HG03066 (cell line): ENCODE data around the gene MEOX1.

Experiments
- ATAC-seq: cut with Tn5 transposase; IDR thresholded peaks from one replicate; pipeline ENCODE4 v1.9.1; 2021; ENCODE audit warnings: low read depth; ENCODE audit not compliant: unreplicated experiment

The MEOX1 gene

GRCh38 chr17:43599046-43599395 lies 62.7 kb downstream of the MEOX1 start:
- ATAC-seq = no peak

- no peak for ATAC-seq
These were observed 63.2 kb downstream of the MEOX1 start for GRCh38 chr17:43598357-43599045.

GRCh38 chr17:43597624-43598356 lies 63.9 kb downstream of the MEOX1 start:
- no peak for ATAC-seq

GRCh38 chr17:43595466-43595865 lies 66.3 kb downstream of the MEOX1 start:
- no peak for ATAC-seq

- no peak for ATAC-seq
These were observed 69.8 kb downstream of the MEOX1 start for GRCh38 chr17:43591779-43592562.

GRCh38 chr17:43591001-43591400 lies 70.7 kb downstream of the MEOX1 start:
- ATAC-seq = no peak
